ENCODE measurements around the gene NR4A3.
A peak's percentile ranks its signal among the peaks of the same experiment; 100 is the strongest.

The NR4A3 gene

GRCh38 chr9:99878651-99879050 lies 57.0 kb downstream of the NR4A3 start:
- no peak for DNase-seq (ENCODE audit: low read depth)

GRCh38 chr9:99881769-99882168 lies 60.1 kb downstream of the NR4A3 start:
- DNase-seq (ENCODE audit: low read depth), result no peak

GRCh38 chr9:99885747-99886146 lies 64.1 kb downstream of the NR4A3 start:
- no peak for DNase-seq (ENCODE audit: low read depth)

- DNase-seq (ENCODE audit: low read depth), result no peak
Observed at GRCh38 chr9:99889120-99889519, 67.4 kb downstream of the NR4A3 start.

- no peak for DNase-seq (ENCODE audit: low read depth)
Observed at GRCh38 chr9:99894826-99895225, 73.1 kb downstream of the NR4A3 start.

- no peak for DNase-seq (ENCODE audit: low read depth)
Observed at GRCh38 chr9:99895510-99895909, 73.8 kb downstream of the NR4A3 start.

- DNase-seq (ENCODE audit: low read depth), result no peak
Observed at GRCh38 chr9:99896119-99896518, 74.4 kb downstream of the NR4A3 start.

- no peak for DNase-seq (ENCODE audit: low read depth)
Observed at GRCh38 chr9:99903393-99903792, 81.7 kb downstream of the NR4A3 start.

GRCh38 chr9:99905833-99906402 lies 84.2 kb downstream of the NR4A3 start:
- DNase-seq (ENCODE audit: low read depth), result no peak

GRCh38 chr9:99906403-99907207 lies 84.9 kb downstream of the NR4A3 start, which contains the start of gene STX17:
Gene STX17 (plus strand): TSS chr9:99906654. CDS start chr9:99915240, 8,586 bp downstream.
- peak; percentile 66 for DNase-seq (ENCODE audit: low read depth)

GRCh38 chr9:99907208-99907532 lies 85.5 kb downstream of the NR4A3 start:
- DNase-seq (ENCODE audit: low read depth), result no peak

- DNase-seq (ENCODE audit: low read depth), result no peak
Observed at GRCh38 chr9:99911600-99911999, 89.9 kb downstream of the NR4A3 start.
